ENCODE results near the gene ZC3H7A. TPM values are rescaled to one million over a fixed set of nuclear protein-coding genes. Genes with fewer than 3 reads are reported as not detected.

The ZC3H7A gene
- total RNA-seq, 1 experiment from 2014 or later: 43.1 TPM

DNA sequence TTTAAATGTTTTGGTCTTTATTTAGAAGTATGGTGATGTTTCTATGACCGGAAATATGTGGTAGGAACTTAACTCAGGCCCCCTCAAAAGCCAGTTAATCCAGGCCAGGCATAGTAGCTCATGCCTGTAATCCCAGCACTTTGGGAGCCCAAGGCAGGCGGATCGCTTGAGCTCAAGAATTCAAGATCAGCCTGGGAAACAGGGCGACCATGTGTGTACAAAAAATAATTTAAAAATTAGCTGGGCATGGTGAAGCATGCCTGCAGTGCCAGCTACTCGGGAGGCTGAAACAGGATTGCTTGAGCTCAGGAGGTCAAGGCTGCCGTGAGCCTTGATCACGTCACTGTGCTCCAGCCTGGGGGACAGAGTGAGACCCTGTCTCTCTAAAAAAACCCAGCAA lies 44.0 kb upstream of the ZC3H7A start:
- no peak overlapping the region for H2BK20ac ChIP-seq (ENCODE audit: low read depth, low read length, poor library complexity, severe bottlenecking)
- H2BK12ac ChIP-seq (ENCODE audit: insufficient read length, low read depth, low read length): no peak overlapping the region
- H2AK5ac ChIP-seq (ENCODE audit: insufficient read length, low read length): no peak overlapping the region
- no peak overlapping the region for H2BK15ac ChIP-seq (ENCODE audit: low read depth, low read length)
- H3K4me2 ChIP-seq (ENCODE audit: insufficient read depth, insufficient read length, low read length): no peak overlapping the region
- H2AFZ ChIP-seq (ENCODE audit: low read length): no peak overlapping the region
- no peak for DNase-seq
- peaks cover 4% of the 10 kb centered on the region for H3K79me1 ChIP-seq (ENCODE audit: insufficient read depth, low read depth, low read length, poor library complexity, severe bottlenecking)
- no CpG with 5 or more reads among the region's 7 CpGs for WGBS (ENCODE audit: extremely low coverage, insufficient read length, low lambda C conversion rate)
- no peak overlapping the region for H3K23ac ChIP-seq (ENCODE audit: insufficient read length, low read depth, low read length)
- H3K14ac ChIP-seq (ENCODE audit: insufficient read depth, low read length): no peak overlapping the region
- H3K27me3 ChIP-seq (ENCODE audit: insufficient read depth, low read length): no peaks in the 10 kb centered on the region
- no peak overlapping the region for H3K4ac ChIP-seq (ENCODE audit: low read depth, low read length)
- Mint-ChIP-seq H3K4me1 (peaks cover 8 to 11% of the 10 kb centered on the region in 2 experiments), H3K36me3 (ENCODE audit: insufficient read depth in 1 of 3, low read depth in 3 of 3) (peaks cover 59 to 96% (median 88%) of the 10 kb centered on the region in 3 experiments), H3K9me3 (no peaks in the 10 kb centered on the region; a peak in 1 of 5 replicates), H3K27me3 (ENCODE audit: low read depth) (no peaks in the 10 kb centered on the region), H3K4me3 (no peak overlapping the region), H3K27ac (no peak overlapping the region)
- no peak overlapping the region for H3K27ac ChIP-seq (ENCODE audit: insufficient read length, low read depth, low read length)
- H2BK5ac ChIP-seq (ENCODE audit: insufficient read length, low read length): no peak overlapping the region
- H3K23me2 ChIP-seq (ENCODE audit: insufficient read length, low read depth, low read length, poor library complexity, severe bottlenecking): no peaks in the 10 kb centered on the region
- H4K5ac ChIP-seq (ENCODE audit: insufficient read length, low read depth, low read length): no peak overlapping the region
- H3K18ac ChIP-seq (ENCODE audit: insufficient read length, low read depth, low read length): no peak overlapping the region
- no peak overlapping the region for H4K91ac ChIP-seq (ENCODE audit: insufficient read length, low read depth, low read length)
- no peak overlapping the region for H3K56ac ChIP-seq (ENCODE audit: insufficient read length, low read depth, low read length)
- no peak overlapping the region for H4K8ac ChIP-seq (replicated peaks; ENCODE audit: insufficient read length, low read depth, low read length)
- TF ChIP-seq, protein P1, sequence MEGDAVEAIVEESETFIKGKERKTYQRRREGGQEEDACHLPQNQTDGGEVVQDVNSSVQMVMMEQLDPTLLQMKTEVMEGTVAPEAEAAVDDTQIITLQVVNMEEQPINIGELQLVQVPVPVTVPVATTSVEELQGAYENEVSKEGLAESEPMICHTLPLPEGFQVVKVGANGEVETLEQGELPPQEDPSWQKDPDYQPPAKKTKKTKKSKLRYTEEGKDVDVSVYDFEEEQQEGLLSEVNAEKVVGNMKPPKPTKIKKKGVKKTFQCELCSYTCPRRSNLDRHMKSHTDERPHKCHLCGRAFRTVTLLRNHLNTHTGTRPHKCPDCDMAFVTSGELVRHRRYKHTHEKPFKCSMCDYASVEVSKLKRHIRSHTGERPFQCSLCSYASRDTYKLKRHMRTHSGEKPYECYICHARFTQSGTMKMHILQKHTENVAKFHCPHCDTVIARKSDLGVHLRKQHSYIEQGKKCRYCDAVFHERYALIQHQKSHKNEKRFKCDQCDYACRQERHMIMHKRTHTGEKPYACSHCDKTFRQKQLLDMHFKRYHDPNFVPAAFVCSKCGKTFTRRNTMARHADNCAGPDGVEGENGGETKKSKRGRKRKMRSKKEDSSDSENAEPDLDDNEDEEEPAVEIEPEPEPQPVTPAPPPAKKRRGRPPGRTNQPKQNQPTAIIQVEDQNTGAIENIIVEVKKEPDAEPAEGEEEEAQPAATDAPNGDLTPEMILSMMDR (conservative IDR thresholded peaks at IDR 0.05): no peak
- no peaks in the 10 kb centered on the region for H3K9me3 ChIP-seq (ENCODE audit: control insufficient read depth, low read depth, low read length)
- H3K79me2 ChIP-seq (ENCODE audit: insufficient read depth, low read length): no peaks in the 10 kb centered on the region
- no peak overlapping the region for H2BK120ac ChIP-seq (ENCODE audit: low read depth, low read length, poor library complexity, severe bottlenecking)
- no peaks in the 10 kb centered on the region for H3K4me1 ChIP-seq (ENCODE audit: insufficient read depth, low read length)
- no peak overlapping the region for H3K9ac ChIP-seq (ENCODE audit: extremely low read depth, insufficient read length, low read length)
- no peaks in the 10 kb centered on the region for H4K20me1 ChIP-seq (ENCODE audit: control insufficient read depth, insufficient read depth, insufficient read length)
- H3T11ph ChIP-seq (ENCODE audit: low read length): no peak overlapping the region
